Panc1 (cell line): Measurements from ENCODE around the gene KCNMB2. TPM values are rescaled to one million over a fixed set of nuclear protein-coding genes. Genes with fewer than 3 reads are reported as not detected.

ENCODE experiments used
- ATAC-seq: fragments of 200-7000 bp; cut with Tn5 transposase; 2 replicates; pipeline ENCODE4 v1.9.1; 2020; ENCODE audit warnings: mild to moderate bottlenecking, moderate library complexity
- BruUV-seq: library from RNA; stranded (reverse); fragments of 400-500 nt; replicated peaks from 2 replicates; lab custom pipeline; 2021; lab: Mats Ljungman, UMichigan
- CTCF ChIA-PET: fragments of 300-600 bp; sonication (Branson Sonifier 250); formaldehyde crosslinking; loops from one replicate; lab custom pipeline; 2022; ENCODE audit warnings: antibody characterized with exemption; lab: Charles Lee
- POLR2A ChIA-PET: fragments of 300-600 bp; sonication (Branson Sonifier 250); formaldehyde crosslinking; loops from one replicate; lab custom pipeline; 2022; ENCODE audit warnings: antibody characterized with exemption; lab: Charles Lee
- DNase-seq: peaks from one replicate; pipeline ENCODE4 v3.0.0-alpha.2; 2010; ENCODE audit warnings: low read depth, low spot score
- H3K27ac ChIP-seq: 2 replicates; pipeline ENCODE4 v1.5.1; 2011; ENCODE audit warnings: mild to moderate bottlenecking, low read length, inconsistent platforms
- H3K27me3 ChIP-seq: fragments of 200-500 bp; sonication (Bioruptor generic); 2 replicates; pipeline ENCODE4 v1.6.0; 2014; ENCODE audit warnings: low read length, inconsistent platforms; ENCODE audit not compliant: control insufficient read depth, insufficient read depth
- H3K36me3 ChIP-seq: fragments of 200-500 bp; sonication (Bioruptor generic); 2 replicates; pipeline ENCODE4 v1.5.1; 2014; ENCODE audit warnings: inconsistent platforms, mild to moderate bottlenecking, low read length, moderate library complexity; ENCODE audit not compliant: control insufficient read depth, insufficient read depth
- H3K4me1 ChIP-seq: 2 replicates; pipeline ENCODE4 v1.5.1; 2011; ENCODE audit warnings: inconsistent platforms, mild to moderate bottlenecking, low read length, moderate library complexity; ENCODE audit not compliant: control insufficient read depth, insufficient read depth
- H3K4me3 ChIP-seq, 2 experiments: 2 replicates each; pipeline ENCODE4 v1.5.1; 2011 to 2012; ENCODE audit warnings: low read depth in 2 of 2, low read length in 2 of 2, mild to moderate bottlenecking in 2 of 2, inconsistent platforms in 1 of 2, moderate library complexity in 1 of 2
- H3K9me3 ChIP-seq: fragments of 200-500 bp; sonication (Bioruptor generic); 2 replicates; pipeline ENCODE4 v1.5.1; 2014; ENCODE audit warnings: low read depth, mild to moderate bottlenecking, inconsistent platforms, low read length, moderate library complexity; ENCODE audit not compliant: control insufficient read depth, insufficient read depth
- CTCF ChIP-seq: fragments of 450-650 bp; IDR thresholded peaks from 2 replicates; pipeline ENCODE4 v1.5.1; 2017; ENCODE audit warnings: mild to moderate bottlenecking
- POLR2AphosphoS5 ChIP-seq: IDR thresholded peaks from 2 replicates; pipeline ENCODE4 v1.6.1; 2012; ENCODE audit warnings: mild to moderate bottlenecking, low read depth, low read length, moderate library complexity
- REST ChIP-seq, 2 experiments: IDR thresholded peaks; 2 replicates each; pipeline ENCODE4 v1.6.1; 2011 to 2012; ENCODE audit warnings: low read depth in 2 of 2, control low read depth in 1 of 2, low read length in 1 of 2, mild to moderate bottlenecking in 1 of 2, moderate library complexity in 1 of 2; ENCODE audit not compliant: insufficient read depth in 1 of 2
- SIN3A ChIP-seq: IDR thresholded peaks from 2 replicates; pipeline ENCODE4 v1.6.1; 2012; ENCODE audit warnings: low read depth, mild to moderate bottlenecking, low read length, moderate library complexity, borderline replicate concordance; ENCODE audit not compliant: insufficient read depth
- TCF7L2 ChIP-seq: IDR thresholded peaks from 2 replicates; pipeline ENCODE4 v1.6.1; 2011; ENCODE audit warnings: mild to moderate bottlenecking, low read depth, low read length, inconsistent platforms
- in situ Hi-C: cut with HindIII; loops from 2 replicates; pipeline ENCODE4 v1.10.0; 2016; ENCODE audit warnings: low sequenced_read_pairs, low pct_unique_long_range_greater_than_20kb
- intact Hi-C: fragments of 100-400 bp; cut with micrococcal nuclease; formaldehyde crosslinking; loops from one replicate; pipeline ENCODE4 v1.10.0; 2022; ENCODE audit not compliant: unreplicated experiment
- total RNA-seq: library from RNA; stranded (reverse); gene quantifications from one replicate; pipeline ENCODE4 v1.2.1, GENCODE V29; 2021; ENCODE audit not compliant: unreplicated experiment

KCNMB2 gene
- total RNA-seq, 1 experiment from 2014 or later: not detected

GRCh38 chr3:178833695-178834094 is 297.5 kb downstream of the KCNMB2 start:
- Histone ChIP-seq H3K36me3 (no peaks in the 10 kb centered on the region), H3K4me3 (no peak overlapping the region), H3K9me3 (no peaks in the 10 kb centered on the region), H3K4me1 (no peaks in the 10 kb centered on the region), H3K27me3 (no peaks in the 10 kb centered on the region), H3K27ac (no peak overlapping the region)
- ChIA-PET POLR2A (no interaction called here), CTCF (no interaction called here)
- no TSS peak for BruUV-seq
- in situ Hi-C loops (no loop called here), intact Hi-C loops (no loop called here)
- DNase-seq (no peak), ATAC-seq (no peak)
- no peak for TF ChIP-seq CTCF
- TF ChIP-seq SIN3A: no peak
- TF ChIP-seq POLR2AphosphoS5: no peak
- TF ChIP-seq TCF7L2: no peak
- TF ChIP-seq REST (IDR thresholded peaks at IDR 0.05; ENCODE audit: insufficient read depth in 1 of 2, low read depth in 2 of 2, low read length in 1 of 2): no peak

GRCh38 chr3:178835033-178835432 is 298.8 kb downstream of the KCNMB2 start:
- no peak for ATAC-seq
- H3K27ac ChIP-seq: no peak overlapping the region
- H3K4me1 ChIP-seq: no peaks in the 10 kb centered on the region
- BruUV-seq: no TSS peak
- in situ Hi-C loops (no loop called here), intact Hi-C loops (no loop called here)
- TF ChIP-seq POLR2AphosphoS5 (no peak), SIN3A (no peak), REST (IDR thresholded peaks at IDR 0.05; ENCODE audit: insufficient read depth in 1 of 2, low read depth in 2 of 2, low read length in 1 of 2) (no peak), CTCF (no peak), TCF7L2 (no peak)
- CTCF ChIA-PET: no interaction called here
- no peak for DNase-seq
- no peaks in the 10 kb centered on the region for H3K36me3 ChIP-seq
- H3K27me3 ChIP-seq: no peaks in the 10 kb centered on the region
- POLR2A ChIA-PET: no interaction called here
- no peak overlapping the region for H3K4me3 ChIP-seq
- no peaks in the 10 kb centered on the region for H3K9me3 ChIP-seq
